Karpas-422 (cell line): ENCODE data around the gene SYTL5. TPM values are rescaled to one million over a fixed set of nuclear protein-coding genes. Genes with fewer than 3 reads are reported as not detected.

ENCODE experiments used
- DNase-seq: peaks from one replicate; pipeline ENCODE4 v3.0.0-alpha.2; 2015
- H2AFZ ChIP-seq: fragments of 200-600 bp; sonication (generic); 2 replicates; pipeline ENCODE4 v1.6.1; 2014; ENCODE audit warnings: antibody characterized with exemption, low read length, mixed read lengths
- H3K27ac ChIP-seq: fragments of 200-600 bp; sonication (generic); 2 replicates; pipeline ENCODE4 v1.5.1; 2014; ENCODE audit warnings: mild to moderate bottlenecking, low read length, moderate library complexity
- H3K27me3 ChIP-seq: fragments of 200-600 bp; sonication (generic); 2 replicates; pipeline ENCODE4 v1.6.1; 2014; ENCODE audit warnings: low read length, mixed read lengths
- H3K36me3 ChIP-seq: fragments of 200-600 bp; sonication (generic); 2 replicates; pipeline ENCODE4 v1.6.1; 2014; ENCODE audit warnings: low read length, mixed read lengths; ENCODE audit not compliant: insufficient read depth
- H3K4me1 ChIP-seq: fragments of 200-600 bp; sonication (generic); 2 replicates; pipeline ENCODE4 v1.6.1; 2014; ENCODE audit warnings: mild to moderate bottlenecking, low read length, mixed read lengths
- H3K4me2 ChIP-seq: fragments of 200-600 bp; sonication (generic); 2 replicates; pipeline ENCODE4 v1.6.1; 2014; ENCODE audit warnings: low read length, low read depth, mild to moderate bottlenecking; ENCODE audit not compliant: poor library complexity, severe bottlenecking
- H3K4me3 ChIP-seq: fragments of 200-600 bp; sonication (generic); 2 replicates; pipeline ENCODE4 v1.5.1; 2014; ENCODE audit warnings: mild to moderate bottlenecking, antibody characterized with exemption, low read length, mixed read lengths
- H3K79me2 ChIP-seq: fragments of 200-600 bp; sonication (generic); 2 replicates; pipeline ENCODE4 v1.6.1; 2014; ENCODE audit warnings: mild to moderate bottlenecking, low read length, mixed read lengths
- H3K9ac ChIP-seq: fragments of 200-600 bp; sonication (generic); 2 replicates; pipeline ENCODE4 v1.6.0; 2014; ENCODE audit warnings: low read length
- H3K9me2 ChIP-seq: fragments of 200-600 bp; sonication (generic), shearing (Covaris generic); replicated peaks from 2 replicates; pipeline ENCODE4 v1.6.0; 2014; ENCODE audit warnings: mild to moderate bottlenecking, low read length, moderate library complexity; ENCODE audit not compliant: insufficient read depth
- H3K9me3 ChIP-seq: fragments of 300-700, 200-600 bp; sonication (generic); 2 replicates; pipeline ENCODE4 v1.6.1; 2014; ENCODE audit warnings: low read length, mixed read lengths
- H4K20me1 ChIP-seq: fragments of 200-600 bp; sonication (generic); 2 replicates; pipeline ENCODE4 v1.6.1; 2014; ENCODE audit warnings: mild to moderate bottlenecking, antibody characterized with exemption, low read length, low read depth; ENCODE audit not compliant: insufficient read depth
- total RNA-seq: library from RNA; depleted of rRNA; stranded (reverse); fragments of >200 nt; shearing (Covaris generic); gene quantifications from 2 replicates; pipeline ENCODE4 v1.2.3, GENCODE V29; 2014; ENCODE audit warnings: low replicate concordance

The SYTL5 gene
- total RNA-seq, 1 experiment from 2014 or later = not detected

DNA sequence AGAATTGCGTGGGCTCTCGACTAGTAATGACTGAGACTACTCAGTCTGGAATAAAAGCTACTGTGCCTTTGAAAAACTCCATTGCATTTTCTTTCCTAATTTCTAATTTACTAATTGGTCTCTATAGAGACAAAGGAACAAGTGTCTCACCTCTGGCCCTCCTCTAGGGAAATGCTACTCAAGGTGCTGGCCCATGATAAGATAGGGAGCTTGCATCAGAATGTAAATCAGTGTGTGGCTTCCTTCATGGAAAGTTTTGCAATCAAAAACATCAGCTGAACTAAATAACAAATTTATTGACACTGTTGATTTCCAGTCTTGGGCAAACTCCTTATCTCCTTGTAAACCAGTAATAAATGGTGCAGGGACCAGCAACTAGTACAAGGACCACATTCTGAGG is 132.5 kb downstream of the SYTL5 start:
- no peaks in the 10 kb centered on the region for H3K9me3 ChIP-seq
- H3K36me3 ChIP-seq = no peaks in the 10 kb centered on the region
- H3K27me3 ChIP-seq = no peaks in the 10 kb centered on the region
- no peaks in the 10 kb centered on the region for H4K20me1 ChIP-seq
- no peak overlapping the region for H3K27ac ChIP-seq
- no peaks in the 10 kb centered on the region for H3K4me1 ChIP-seq
- DNase-seq = no peak
- no peaks in the 10 kb centered on the region for H3K79me2 ChIP-seq
- H3K9ac ChIP-seq = no peak overlapping the region
- H2AFZ ChIP-seq = no peak overlapping the region
- no peak overlapping the region for H3K4me2 ChIP-seq
- H3K9me2 ChIP-seq = no peaks in the 10 kb centered on the region
- H3K4me3 ChIP-seq = no peak overlapping the region

GRCh38 chrX:38142610-38143009 is 136.3 kb downstream of the SYTL5 start:
- Histone ChIP-seq H3K9me3 (no peaks in the 10 kb centered on the region), H3K36me3 (no peaks in the 10 kb centered on the region), H3K9ac (no peak overlapping the region), H3K79me2 (no peaks in the 10 kb centered on the region), H3K9me2 (no peaks in the 10 kb centered on the region), H3K27me3 (no peaks in the 10 kb centered on the region), H3K27ac (no peak overlapping the region), H3K4me2 (no peak overlapping the region), H2AFZ (no peak overlapping the region), H3K4me1 (no peaks in the 10 kb centered on the region), H3K4me3 (no peak overlapping the region), H4K20me1 (no peaks in the 10 kb centered on the region)
- DNase-seq = no peak

DNA sequence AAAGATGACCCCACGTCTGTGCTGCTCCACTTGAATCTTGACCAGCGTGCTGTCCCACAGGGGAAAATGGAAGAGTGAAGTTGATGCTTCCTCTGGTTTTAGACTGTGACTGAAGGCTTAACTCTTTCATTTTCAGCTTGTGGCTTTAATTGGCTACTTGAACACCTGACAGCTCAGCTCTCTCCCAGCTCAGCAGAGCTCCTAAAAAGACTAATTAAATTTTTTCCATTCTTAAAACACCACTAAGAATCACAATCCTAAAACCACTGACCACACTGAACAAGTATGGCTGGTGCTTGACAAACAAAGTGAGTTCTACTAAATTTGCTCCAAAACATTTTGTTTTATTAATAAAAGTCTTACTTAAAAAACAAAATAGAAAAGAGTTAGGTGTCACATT is 142.7 kb downstream of the SYTL5 start:
- H3K4me3 ChIP-seq = no peak overlapping the region
- H3K27me3 ChIP-seq = no peaks in the 10 kb centered on the region
- H3K36me3 ChIP-seq = no peaks in the 10 kb centered on the region
- DNase-seq = no peak
- H4K20me1 ChIP-seq = no peaks in the 10 kb centered on the region
- H3K4me2 ChIP-seq = no peak overlapping the region
- H3K4me1 ChIP-seq = no peaks in the 10 kb centered on the region
- H3K79me2 ChIP-seq = no peaks in the 10 kb centered on the region
- H3K9me2 ChIP-seq = no peaks in the 10 kb centered on the region
- H2AFZ ChIP-seq = no peak overlapping the region
- no peak overlapping the region for H3K9ac ChIP-seq
- H3K9me3 ChIP-seq = no peaks in the 10 kb centered on the region
- no peak overlapping the region for H3K27ac ChIP-seq

DNA sequence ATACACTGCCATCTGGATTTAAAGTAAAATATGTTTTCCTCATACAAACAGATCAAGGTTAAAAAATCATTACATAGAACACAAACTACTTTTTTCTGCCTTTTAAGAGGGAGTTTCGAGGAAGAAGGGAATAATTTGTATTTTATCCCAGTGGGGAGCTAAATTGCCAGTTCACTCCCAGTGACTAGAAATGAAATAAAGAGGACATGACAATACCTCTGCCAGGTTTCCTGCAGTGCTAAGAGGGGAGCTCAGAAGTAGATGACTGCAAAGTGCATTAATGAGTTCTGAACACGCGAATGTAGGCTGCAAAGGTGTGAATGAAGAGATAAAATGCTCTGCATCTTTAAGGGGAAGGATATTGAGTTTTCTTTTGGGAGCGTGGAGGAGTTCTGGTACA is 144.6 kb downstream of the SYTL5 start:
- H3K36me3 ChIP-seq = no peaks in the 10 kb centered on the region
- H3K79me2 ChIP-seq = no peaks in the 10 kb centered on the region
- no peak overlapping the region for H3K4me3 ChIP-seq
- H3K4me1 ChIP-seq = no peaks in the 10 kb centered on the region
- no peaks in the 10 kb centered on the region for H4K20me1 ChIP-seq
- no peak overlapping the region for H3K9ac ChIP-seq
- H3K9me2 ChIP-seq = no peaks in the 10 kb centered on the region
- H3K9me3 ChIP-seq = no peaks in the 10 kb centered on the region
- H3K4me2 ChIP-seq = no peak overlapping the region
- no peak overlapping the region for H2AFZ ChIP-seq
- no peaks in the 10 kb centered on the region for H3K27me3 ChIP-seq
- H3K27ac ChIP-seq = no peak overlapping the region
- DNase-seq = no peak

DNA sequence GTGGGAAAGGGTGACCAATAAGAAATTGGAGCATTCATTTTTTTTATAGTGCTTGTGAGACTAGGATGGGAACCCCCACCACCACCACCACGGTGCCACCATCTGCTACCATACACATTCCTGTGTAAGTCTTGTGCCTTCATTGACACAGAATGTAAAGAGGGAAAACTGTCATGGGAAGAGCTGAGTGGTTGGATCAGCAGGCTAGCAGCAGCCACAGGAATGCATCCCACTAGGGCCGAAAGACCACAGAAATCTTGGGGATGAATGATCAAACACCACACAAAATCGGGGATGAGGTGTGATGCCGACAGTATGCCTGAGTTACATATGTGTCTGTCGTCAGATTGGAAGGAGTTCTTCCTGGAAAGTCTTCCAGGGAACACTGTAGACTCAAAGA is 145.1 kb downstream of the SYTL5 start:
- Histone ChIP-seq H3K9me2 (no peaks in the 10 kb centered on the region), H3K9ac (no peak overlapping the region), H3K4me3 (no peak overlapping the region), H3K36me3 (no peaks in the 10 kb centered on the region), H3K27me3 (no peaks in the 10 kb centered on the region), H3K27ac (no peak overlapping the region), H3K4me1 (no peaks in the 10 kb centered on the region), H2AFZ (no peak overlapping the region), H3K4me2 (no peak overlapping the region), H4K20me1 (no peaks in the 10 kb centered on the region), H3K9me3 (no peaks in the 10 kb centered on the region), H3K79me2 (no peaks in the 10 kb centered on the region)
- no peak for DNase-seq

DNA sequence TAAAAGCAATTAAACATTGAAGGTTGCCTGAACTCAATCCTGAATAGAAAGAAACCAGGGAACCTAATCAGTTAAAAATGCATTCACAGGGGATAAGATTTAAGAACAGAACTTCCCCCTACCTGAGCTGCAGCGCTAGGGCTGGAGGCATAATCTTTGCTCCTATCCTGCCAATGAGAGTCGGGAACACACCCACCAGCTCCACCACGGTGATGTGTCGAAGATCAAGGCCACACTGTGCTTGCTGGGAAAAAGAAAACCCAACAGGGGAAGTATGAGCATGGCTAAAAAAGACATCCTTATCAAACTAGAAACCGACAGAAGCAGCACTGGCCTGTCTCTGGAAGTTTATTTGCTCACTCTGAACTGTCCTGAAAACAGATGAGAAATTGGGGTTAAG is 148.0 kb downstream of the SYTL5 start:
- H4K20me1 ChIP-seq = no peaks in the 10 kb centered on the region
- H3K4me2 ChIP-seq = no peak overlapping the region
- no peaks in the 10 kb centered on the region for H3K79me2 ChIP-seq
- H2AFZ ChIP-seq = no peak overlapping the region
- H3K9me2 ChIP-seq = no peaks in the 10 kb centered on the region
- no peak overlapping the region for H3K9ac ChIP-seq
- H3K27me3 ChIP-seq = no peaks in the 10 kb centered on the region
- no peak overlapping the region for H3K27ac ChIP-seq
- H3K4me1 ChIP-seq = no peaks in the 10 kb centered on the region
- no peak for DNase-seq
- no peak overlapping the region for H3K4me3 ChIP-seq
- no peaks in the 10 kb centered on the region for H3K36me3 ChIP-seq
- no peaks in the 10 kb centered on the region for H3K9me3 ChIP-seq

GRCh38 chrX:38154818-38155217 is 148.5 kb downstream of the SYTL5 start:
- no peak overlapping the region for H3K4me2 ChIP-seq
- H3K36me3 ChIP-seq = no peaks in the 10 kb centered on the region
- H3K9me2 ChIP-seq = no peaks in the 10 kb centered on the region
- DNase-seq = no peak
- H3K79me2 ChIP-seq = no peaks in the 10 kb centered on the region
- H2AFZ ChIP-seq = no peak overlapping the region
- H3K27ac ChIP-seq = no peak overlapping the region
- H3K9ac ChIP-seq = no peak overlapping the region
- H3K9me3 ChIP-seq = no peaks in the 10 kb centered on the region
- H4K20me1 ChIP-seq = no peaks in the 10 kb centered on the region
- no peak overlapping the region for H3K4me3 ChIP-seq
- no peaks in the 10 kb centered on the region for H3K4me1 ChIP-seq
- H3K27me3 ChIP-seq = no peaks in the 10 kb centered on the region

DNA sequence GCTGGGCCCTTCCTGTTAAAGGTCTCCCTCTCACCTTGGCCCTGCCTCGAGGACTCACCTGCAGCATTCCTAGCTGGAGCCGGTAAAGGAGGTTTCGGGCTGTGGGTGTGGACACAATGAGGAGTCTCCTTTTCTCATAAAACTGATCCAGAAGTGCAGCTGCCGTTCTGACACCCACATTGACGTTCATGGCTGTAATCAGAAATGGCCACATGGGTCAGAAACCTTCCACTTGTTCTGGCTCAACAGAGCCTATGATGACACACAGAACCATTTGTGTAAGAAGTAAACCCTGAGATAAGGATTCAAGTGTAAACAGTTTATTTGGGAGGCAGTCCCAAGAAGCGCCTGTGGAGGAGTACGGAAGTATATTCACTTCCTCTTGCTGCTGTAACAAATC is 150.5 kb downstream of the SYTL5 start:
- Histone ChIP-seq H3K9me3 (no peaks in the 10 kb centered on the region), H3K79me2 (no peaks in the 10 kb centered on the region), H3K27ac (no peak overlapping the region), H3K27me3 (no peaks in the 10 kb centered on the region), H3K9me2 (no peaks in the 10 kb centered on the region), H2AFZ (no peak overlapping the region), H3K4me3 (no peak overlapping the region), H3K9ac (no peak overlapping the region), H4K20me1 (no peaks in the 10 kb centered on the region), H3K4me1 (no peaks in the 10 kb centered on the region), H3K36me3 (no peaks in the 10 kb centered on the region), H3K4me2 (no peak overlapping the region)
- DNase-seq = no peak

DNA sequence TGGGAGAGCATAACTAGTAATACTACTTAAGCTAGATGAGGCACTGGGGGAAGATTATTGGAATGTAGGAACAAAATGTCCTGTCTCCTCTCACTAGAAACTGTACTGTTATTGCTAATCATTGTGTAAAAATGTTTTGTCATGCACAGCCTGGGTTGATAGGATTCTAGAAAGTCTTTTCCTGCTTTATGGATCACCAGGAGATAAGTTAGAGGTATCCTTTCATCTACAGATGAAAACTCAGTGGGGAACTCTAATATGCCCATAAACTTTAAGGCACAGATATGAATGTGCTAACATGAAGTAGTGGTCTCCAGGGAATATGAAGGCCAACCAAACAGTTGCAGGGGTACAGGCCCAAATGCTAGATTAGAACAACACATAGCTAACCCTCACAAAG is 156.8 kb downstream of the SYTL5 start:
- H3K9me3 ChIP-seq = no peaks in the 10 kb centered on the region

More for the DNA sequence above, 156.8 kb downstream of the SYTL5 start:
- Histone ChIP-seq H3K9ac (no peak overlapping the region), H3K4me3 (no peak overlapping the region), H3K79me2 (no peaks in the 10 kb centered on the region), H3K4me2 (no peak overlapping the region), H2AFZ (no peak overlapping the region), H3K27ac (no peak overlapping the region), H3K36me3 (no peaks in the 10 kb centered on the region), H3K9me2 (no peaks in the 10 kb centered on the region), H3K4me1 (no peaks in the 10 kb centered on the region), H3K27me3 (no peaks in the 10 kb centered on the region), H4K20me1 (no peaks in the 10 kb centered on the region)
- DNase-seq = no peak
